Measurements from ENCODE around the gene FGF3.

DNA sequence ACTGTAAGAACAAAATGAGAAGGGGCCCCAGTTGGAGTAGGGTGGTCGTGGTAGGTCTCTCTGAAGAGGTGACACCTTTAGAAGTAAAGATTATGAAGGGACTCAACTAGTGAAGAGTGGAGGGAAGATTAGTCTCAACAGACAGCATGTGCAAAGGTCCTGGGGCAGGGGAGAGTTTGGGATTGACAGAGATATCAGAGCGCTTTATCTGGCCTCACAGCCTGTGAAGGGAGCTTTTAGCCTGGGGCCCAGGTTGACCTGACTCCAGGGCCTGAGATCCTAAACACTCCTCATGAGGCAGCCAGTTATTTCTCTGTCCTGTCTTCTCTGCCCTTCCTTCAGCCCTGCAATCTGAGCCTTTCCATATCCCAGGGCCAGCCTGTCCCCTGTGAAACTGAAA lies 16.2 kb downstream of the FGF3 start:
- TF ChIP-seq TEAD4 (IDR thresholded peaks at IDR 0.05) (no peak), EGR1 (IDR thresholded peaks at IDR 0.05) (no peak), FOXM1 (IDR thresholded peaks at IDR 0.05; ENCODE audit: borderline replicate concordance, low read depth) (no peak), NFIC (IDR thresholded peaks at IDR 0.05) (no peak), RAD21 (IDR thresholded peaks at IDR 0.05; ENCODE audit: low read depth) (no peak), CEBPB (IDR thresholded peaks at IDR 0.05) (no peak), USF1 (IDR thresholded peaks at IDR 0.05) (no peak), EP300 (IDR thresholded peaks at IDR 0.05; ENCODE audit: borderline replicate concordance) (no peak), CREB1 (IDR thresholded peaks at IDR 0.05; ENCODE audit: low read depth) (no peak), YY1 (IDR thresholded peaks at IDR 0.05; ENCODE audit: low read depth) (no peak), TAF1 (IDR thresholded peaks at IDR 0.05; ENCODE audit: low read depth) (no peak)
